Spleen (tissue), 7 donors: Measurements from ENCODE around the gene SORCS2.

ENCODE experiments used
- CTCF ChIP-seq, 11 experiments: fragments of 200-600 bp in 7 of 11; fragments of 450-650 bp in 4 of 11; sonication (generic) in 4 of 11; IDR thresholded peaks in 8 of 11; conservative IDR thresholded peaks in 3 of 11; 1 replicate in 7 of 11; 2 replicates in 4 of 11; pipeline versions ENCODE4 v1.4.0 to v1.8.0; 2016 to 2021; ENCODE audit warnings: antibody characterized with exemption in 11 of 11, inconsistent platforms in 4 of 11, mild to moderate bottlenecking in 1 of 11
- POLR2A ChIP-seq, 3 donors: fragments of 450-650 bp; IDR thresholded peaks; one replicate each; pipeline ENCODE4 v1.5.1; 2017; ENCODE audit warnings: antibody characterized with exemption in 3 of 3, mild to moderate bottlenecking in 1 of 3
- donor health status: DM: no; HTN: no; CAD: no; lungs with moderate emphysema.
- donor health status: DM: no; HTN: no; CAD: no.
- donor health status: DM: no; HTN: no; CAD: no.

DNA sequence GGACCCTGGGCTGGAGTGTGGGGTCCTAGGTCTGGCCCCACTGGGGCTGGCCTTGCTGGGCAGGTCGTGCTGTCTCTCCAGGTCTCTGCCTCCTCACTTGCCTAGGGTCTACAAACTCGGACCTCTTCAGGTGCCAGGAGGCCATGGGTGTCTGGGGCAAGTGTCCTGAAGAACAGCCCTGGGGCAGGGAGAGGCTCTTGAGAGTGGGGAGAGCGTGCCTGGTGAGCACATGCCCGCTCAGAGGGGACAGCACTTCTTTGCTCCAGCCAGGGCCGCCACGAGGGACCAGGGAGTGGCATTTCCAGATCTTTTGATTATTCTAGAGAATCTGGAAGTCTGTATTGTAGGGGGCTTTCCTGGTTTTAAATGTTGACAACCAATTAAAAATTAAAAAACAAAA is 63.7 kb downstream of the SORCS2 start:
- TF ChIP-seq CTCF (IDR thresholded peaks at IDR 0.05 in 8 of 11, conservative IDR thresholded peaks at IDR 0.05 in 3 of 11) (no peak), POLR2A (IDR thresholded peaks at IDR 0.05) (no peak)
